Measurements from ENCODE around the gene PGAM5.

- TF ChIP-seq POLR2A (IDR thresholded peaks at IDR 0.05) (peak in 1 of 2 donors; percentile 66), CTCF (IDR thresholded peaks at IDR 0.05) (peak in 3 of 6 experiments; percentile 17 to 30 (median 23))
These were observed 51.4 kb downstream of the PGAM5 start for GRCh38 chr12:132761921-132762583.

Data from thyroid gland (tissue), 4 donors.